D341Med (cell line): Measurements from ENCODE around the gene SPATA21.

ENCODE experiments used
- DNase-seq: peaks from one replicate; pipeline ENCODE4 v3.0.0; 2012; ENCODE audit warnings: low spot score

SPATA21 gene

DNA sequence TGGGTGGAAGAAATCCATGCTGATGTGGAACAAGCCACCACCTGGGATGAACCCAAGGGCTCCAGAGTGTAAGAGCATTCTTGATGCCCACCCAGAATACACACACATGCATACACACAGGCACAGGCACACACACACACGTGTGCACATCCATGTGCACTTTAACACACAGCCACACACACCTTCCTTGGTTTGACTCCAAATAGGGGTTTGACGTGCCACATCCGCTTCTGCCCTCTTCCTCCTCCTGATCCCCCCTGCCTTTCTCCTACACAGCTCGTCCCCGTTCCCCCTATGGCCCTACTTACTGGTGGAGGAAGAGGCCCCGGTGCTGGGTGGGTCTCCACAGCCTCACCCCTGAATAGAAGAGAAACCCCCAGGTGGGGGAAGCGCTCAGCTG is 16.0 kb downstream of the SPATA21 start:
- no peak for DNase-seq

DNA sequence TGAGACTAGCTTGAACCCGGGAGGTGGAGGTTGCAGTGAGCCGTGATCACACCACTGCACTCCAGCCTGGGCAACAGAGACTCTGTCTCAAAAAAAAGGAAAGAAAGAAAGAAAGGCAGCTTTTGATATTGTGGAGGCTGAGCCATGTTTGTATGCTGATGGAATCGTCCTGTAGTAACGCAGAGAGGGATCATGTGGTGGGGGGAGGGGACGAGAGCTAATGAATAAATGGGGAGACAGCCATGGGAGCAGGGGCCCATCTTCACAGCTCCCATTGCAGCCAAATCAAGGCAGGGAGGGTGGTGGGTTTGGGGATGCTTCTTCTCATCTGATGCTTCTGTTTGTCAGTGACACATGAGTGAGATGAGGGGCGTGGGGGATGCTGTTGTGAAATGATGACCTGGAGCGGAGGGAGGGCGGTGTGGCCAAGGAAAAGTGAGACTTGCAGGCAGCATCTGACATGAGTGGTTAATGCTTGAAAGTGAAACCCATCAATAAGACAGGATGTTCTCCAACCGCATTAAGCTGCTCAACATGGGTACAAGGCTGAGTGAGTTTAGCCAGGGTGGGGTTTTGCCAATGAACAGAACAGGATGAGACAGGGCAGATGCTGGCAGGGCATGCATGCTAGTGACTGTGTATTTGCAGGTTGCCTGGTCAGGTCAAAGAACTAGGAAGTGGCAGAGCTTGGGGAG is 16.7 kb downstream of the SPATA21 start:
- no peak for DNase-seq

DNA sequence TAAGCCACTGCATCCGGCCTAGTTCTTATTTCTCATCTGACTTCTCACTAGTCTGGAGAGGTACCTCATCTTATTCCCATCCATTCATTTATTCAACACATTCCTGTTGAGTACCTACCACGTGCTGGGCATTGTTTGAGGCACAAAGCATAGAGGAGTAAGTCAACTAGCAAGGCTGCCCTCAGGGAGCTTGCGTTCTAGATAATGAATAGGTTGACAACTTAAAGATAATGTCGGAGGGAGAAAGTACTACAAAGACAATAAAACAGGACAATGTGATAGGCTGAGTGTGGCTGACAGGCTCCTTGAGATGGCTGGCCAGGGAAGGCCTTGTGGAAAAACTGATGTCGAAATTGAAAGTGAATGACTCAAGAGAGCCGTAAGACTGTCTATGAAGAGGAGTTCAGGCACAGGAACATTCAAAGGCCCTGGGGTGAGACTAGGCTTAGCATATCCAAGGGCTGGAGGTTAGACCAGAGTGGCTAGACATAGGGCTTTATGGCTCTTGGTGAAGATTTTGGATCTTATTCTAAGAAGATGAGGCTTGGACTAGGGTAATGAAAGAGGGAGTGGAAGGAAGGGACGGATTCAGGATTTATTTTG is 18.3 kb downstream of the SPATA21 start:
- no peak for DNase-seq

GRCh38 chr1:16413191-16413590 is 24.0 kb downstream of the SPATA21 start:
- DNase-seq: no peak

GRCh38 chr1:16410803-16411202 is 26.4 kb downstream of the SPATA21 start:
- DNase-seq: no peak

DNA sequence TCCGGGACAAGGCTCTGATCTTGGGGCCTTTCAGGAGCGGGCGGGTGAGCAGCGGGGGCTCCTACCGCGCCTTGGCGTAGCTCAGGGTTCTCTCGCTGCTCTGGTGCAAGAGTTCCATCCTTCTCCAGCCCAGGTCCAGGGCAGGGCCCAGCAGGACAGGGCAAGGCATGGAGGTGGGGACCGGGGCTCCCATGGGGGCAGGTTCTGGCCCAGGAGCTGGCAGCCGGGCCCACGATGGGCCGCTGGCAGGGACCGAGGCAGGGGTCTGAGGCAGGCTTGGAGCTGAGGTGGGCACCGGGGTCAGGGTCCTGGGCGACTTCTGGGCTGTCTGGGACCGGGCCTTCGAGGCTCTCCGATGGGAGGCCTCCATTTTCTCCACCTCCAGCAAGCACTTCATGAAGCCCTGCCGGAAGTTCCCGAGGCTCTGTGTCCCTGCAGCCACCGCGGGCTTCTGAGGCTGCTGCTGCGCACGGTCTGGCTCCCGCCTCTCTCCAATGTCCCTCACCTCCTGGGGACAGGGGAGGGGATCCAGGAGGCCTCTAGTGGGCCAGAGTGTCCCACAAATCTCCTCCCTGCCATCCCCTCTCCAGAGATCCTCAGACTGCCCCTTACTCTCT is 27.6 kb downstream of the SPATA21 start:
- no peak for DNase-seq

GRCh38 chr1:16406868-16407267 is 30.4 kb downstream of the SPATA21 start:
- no peak for DNase-seq

DNA sequence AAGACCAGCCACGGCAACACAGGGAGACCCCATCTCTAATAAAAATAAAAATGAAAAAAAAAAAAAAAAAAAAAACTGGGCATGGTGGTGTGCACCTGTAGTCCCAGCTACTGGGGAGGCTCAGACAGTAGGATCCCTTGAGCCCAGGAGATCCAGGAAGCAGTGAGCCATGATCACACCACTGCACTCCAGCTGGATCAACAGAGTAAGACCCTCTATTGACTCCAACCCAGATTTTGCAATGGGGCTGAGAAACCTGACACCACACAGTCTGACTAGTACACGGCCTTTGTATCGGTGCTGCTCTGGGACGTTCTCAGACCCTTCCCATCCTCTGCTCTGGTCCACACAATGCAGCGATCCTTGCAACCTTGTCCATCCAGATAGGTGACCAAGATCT is 31.8 kb downstream of the SPATA21 start:
- DNase-seq: no peak

DNA sequence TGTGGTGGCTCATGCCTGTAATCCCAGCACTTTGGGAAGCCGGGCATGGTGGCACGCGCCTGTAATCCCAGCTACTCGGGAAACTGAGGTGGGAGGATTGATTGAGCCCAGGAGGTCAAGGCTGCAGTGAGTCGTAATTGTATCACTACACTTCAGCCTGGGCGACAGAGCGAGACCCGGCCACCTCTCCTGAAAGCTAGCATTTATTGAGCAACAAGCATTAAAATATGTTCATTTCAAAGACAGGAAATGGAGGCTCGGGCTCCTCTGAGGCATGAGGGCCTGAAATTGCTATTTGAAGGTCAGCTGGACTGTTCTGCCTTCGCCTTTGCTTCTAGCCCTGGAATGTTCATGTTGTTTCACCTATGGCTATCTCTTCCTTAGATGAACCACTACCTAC is 34.5 kb downstream of the SPATA21 start:
- no peak for DNase-seq

DNA sequence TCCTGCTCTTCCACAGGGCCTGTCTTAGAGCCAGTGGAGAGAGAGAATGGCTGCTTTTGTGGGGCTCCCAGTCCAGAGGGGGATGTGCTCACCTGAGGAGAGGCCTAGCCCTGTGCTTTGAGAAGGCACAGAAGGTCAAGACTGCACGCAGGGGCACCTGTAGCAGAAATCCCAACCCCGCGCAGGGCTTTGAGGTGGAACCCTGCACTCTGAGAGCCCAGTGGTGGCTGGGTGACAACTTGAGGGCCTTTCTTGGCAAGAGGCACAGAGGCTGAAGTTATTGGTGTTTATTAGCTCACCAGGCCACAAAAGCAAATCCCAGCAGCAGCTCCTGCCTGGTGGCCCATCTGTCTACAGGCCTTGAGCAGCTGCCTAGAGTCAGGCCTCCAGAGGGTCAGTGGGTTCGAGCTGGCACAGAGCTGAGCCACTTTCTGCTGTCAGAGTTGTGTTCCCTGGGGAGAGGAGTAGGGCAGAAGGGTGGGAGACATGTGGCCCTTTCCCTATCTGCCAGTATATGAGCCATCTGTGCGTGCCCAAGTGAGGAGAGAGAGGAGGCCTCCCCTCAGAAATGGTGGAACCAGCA is 38.8 kb downstream of the SPATA21 start:
- DNase-seq: no peak

DNA sequence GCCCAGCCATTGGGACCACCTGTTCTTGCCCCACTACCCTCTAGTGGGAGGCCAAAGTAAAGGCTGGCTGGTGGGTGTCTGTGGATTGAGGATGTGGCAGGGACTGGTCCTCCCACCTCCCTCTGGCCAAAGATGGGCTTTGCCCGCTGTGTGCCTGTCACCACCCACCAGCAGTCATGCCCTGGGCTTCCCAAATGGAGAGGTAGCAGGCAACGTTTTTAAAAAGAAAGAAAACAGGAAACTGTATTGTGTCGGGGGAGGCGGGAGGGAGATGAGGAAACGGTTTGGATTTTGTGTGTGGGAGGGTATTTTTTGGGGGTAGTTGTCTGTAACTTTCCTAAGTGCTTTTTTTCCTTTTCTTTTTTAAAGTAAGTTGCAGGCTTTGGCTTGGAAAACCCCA is 40.1 kb downstream of the SPATA21 start:
- no peak for DNase-seq

GRCh38 chr1:16396591-16396990 is 40.6 kb downstream of the SPATA21 start:
- DNase-seq: no peak

GRCh38 chr1:16394977-16395376 is 42.2 kb downstream of the SPATA21 start:
- no peak for DNase-seq

- DNase-seq: no peak
Measured at GRCh38 chr1:16393570-16394521, 43.4 kb downstream of the SPATA21 start.

- no peak for DNase-seq
Measured at GRCh38 chr1:16392740-16393569, 44.3 kb downstream of the SPATA21 start.

GRCh38 chr1:16391411-16391810 is 45.8 kb downstream of the SPATA21 start:
- DNase-seq: no peak

DNA sequence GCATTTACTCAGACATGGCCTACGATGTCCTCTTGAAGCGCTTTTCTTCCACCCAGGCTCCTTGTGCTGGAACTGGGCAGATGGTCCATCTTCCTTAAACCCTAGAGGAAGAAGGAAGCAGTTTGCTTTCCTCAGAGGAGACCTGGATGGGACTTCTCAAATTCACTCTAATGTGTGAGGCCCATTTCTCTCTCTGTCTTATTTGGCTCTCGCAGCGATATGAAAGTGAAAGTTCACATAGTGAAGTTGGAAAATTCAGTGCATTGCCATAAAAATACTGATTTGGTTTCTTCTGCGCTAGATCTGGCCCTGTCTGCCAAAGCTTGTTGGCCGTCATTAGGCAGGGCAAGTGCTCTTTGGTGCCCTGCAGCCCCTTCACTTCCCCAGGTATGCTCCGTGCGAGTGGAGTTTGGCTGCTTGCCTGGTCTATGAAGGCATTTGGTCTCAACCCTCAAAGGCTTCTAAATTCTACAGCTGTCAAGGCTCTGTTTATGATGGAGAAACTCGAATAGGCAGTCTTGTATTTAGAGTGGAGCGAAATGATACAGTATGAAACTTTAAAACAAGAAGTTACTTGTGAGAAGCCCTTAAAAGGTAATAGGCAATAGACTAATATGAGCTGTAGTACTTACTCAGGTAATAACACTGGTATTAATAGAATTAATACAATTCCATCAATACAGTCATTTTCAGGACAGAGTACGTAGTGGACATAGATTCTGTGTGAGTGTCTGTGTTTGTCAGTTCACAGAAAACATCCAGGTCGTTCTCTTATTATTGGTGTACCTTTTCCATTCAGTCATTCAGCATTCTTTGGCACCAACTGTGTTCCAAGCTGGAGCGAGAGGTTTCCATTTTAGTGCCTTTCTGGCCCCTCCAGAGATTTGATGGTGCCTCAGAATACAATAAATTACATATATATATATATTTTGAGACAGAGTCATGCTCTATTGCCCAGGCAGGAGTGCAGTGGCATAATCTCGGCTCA is 49.7 kb downstream of the SPATA21 start:
- DNase-seq: no peak

DNA sequence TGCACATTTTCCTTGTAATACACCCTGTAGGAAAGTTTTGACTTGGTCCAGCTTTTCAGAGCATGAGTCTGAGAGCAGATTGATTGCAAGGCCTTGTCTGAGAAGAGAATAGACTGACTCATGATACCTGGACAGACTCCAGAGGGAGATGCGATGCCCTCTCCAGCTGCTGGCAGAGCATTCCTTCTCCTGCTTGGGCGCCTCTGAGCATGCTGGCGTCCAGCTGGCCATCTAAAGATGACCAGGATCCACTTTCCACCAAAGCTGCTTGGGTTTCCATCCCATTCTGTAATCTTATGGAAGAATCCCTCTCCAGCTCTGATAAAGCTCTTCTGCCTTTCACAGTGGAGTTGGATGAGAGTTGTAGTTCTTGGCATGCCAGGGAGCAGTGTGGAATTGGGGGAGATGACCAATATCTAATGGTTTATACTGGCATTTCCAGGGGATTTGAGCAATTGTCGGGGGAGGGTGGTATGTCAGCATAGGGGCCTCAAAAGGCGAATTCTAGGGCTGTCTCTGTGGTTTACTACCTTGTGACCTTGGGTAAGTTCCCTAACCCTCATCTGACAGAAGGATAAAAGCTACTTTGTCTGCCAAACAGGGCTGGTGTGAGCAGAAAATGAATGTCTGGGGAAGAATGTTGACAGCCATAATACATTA is 50.6 kb downstream of the SPATA21 start:
- DNase-seq: no peak

GRCh38 chr1:16385659-16386453 is 51.4 kb downstream of the SPATA21 start:
- DNase-seq: no peak
